D721Med (cell line): ENCODE data around the gene TNFRSF9.
"Not testable (repeated sequence)": the region's sequence is repeated elsewhere in the genome, so short reads cannot be mapped to it uniquely, and the experiment has no call there.

Experiments used
- DNase-seq: peaks from one replicate; pipeline ENCODE4 v3.0.0; 2011; ENCODE audit warnings: low spot score; ENCODE audit not compliant: insufficient read length
- FAIRE-seq: peaks from 2 replicates; lab custom pipeline; 2011; peaks lifted over from hg19 to GRCh38; lab: Jason Lieb, UNC
- CTCF ChIP-seq: IDR thresholded peaks from 2 replicates; pipeline ENCODE4 v1.5.1; 2012; ENCODE audit warnings: mild to moderate bottlenecking, control low read depth; ENCODE audit not compliant: insufficient read depth; ENCODE audit errors: missing control alignments

Gene TNFRSF9

GRCh38 chr1:7930645-7931445 lies 9.8 kb downstream of the TNFRSF9 start:
- TF ChIP-seq CTCF, result no peak
- DNase-seq (no peak), FAIRE-seq (no peak)

DNA sequence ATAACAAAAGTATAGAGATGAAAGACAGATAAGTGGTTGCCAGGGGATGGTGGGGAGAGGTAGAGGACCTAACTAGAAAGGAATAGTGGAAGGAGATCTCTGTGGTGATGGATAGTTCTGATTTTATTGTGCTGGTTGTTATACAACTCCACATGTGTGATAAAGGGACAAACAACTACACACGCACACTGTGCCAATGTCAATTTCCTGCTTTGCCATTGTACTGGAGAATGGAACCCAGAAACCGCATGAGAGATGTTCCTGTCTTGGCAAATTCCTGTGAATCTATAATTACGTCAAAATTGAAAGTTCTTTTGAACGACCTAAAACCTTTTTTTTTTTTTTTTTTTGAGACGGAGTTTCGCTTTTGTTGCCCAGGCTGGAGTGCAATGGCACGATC lies 11.0 kb downstream of the TNFRSF9 start:
- FAIRE-seq, result no peak
- TF ChIP-seq CTCF, result no peak

DNA sequence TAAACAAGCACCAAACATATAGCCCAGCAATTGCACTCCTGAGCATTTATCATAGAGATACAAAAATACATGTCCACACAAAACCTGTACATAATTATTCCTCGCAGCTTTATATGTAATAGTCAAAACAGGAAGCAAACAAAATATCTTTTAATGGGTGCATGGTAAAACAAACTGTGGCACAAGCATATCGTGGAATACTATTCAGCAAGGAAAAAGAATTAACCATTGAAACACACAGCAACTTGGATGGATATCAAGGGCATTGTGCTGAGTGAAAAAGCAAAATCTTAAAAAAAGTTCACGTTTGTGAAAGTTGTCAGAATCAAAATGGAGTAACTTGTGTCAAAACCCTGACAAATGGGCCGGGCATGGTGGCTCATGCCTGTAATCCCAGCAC lies 12.4 kb downstream of the TNFRSF9 start:
- FAIRE-seq, result no peak
- DNase-seq, result no peak
- no peak for TF ChIP-seq CTCF

More for the DNA sequence above, 11.0 kb downstream of the TNFRSF9 start:
- no peak for DNase-seq

- not testable (repeated sequence) for DNase-seq, FAIRE-seq
These were observed 13.6 kb downstream of the TNFRSF9 start for GRCh38 chr1:7927061-7927460.

DNA sequence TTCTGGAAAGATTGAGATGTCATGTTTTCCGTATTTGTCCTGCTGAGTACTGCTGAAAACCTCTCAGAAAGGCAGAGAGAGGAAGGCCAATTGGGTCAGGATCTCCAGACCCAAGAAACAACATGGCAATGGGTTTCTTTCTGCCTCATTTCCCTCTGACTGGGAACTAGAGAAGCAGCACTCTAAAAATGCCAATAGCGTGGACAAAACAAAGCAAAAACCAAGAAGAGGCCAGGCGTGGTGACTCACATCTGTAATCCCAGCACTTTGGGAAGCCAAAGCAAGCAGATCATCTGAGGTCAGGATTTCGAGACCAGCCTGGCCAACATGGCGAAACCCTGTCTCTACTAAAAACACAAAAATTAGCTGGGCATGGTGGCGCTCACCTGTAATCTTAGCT lies 18.3 kb downstream of the TNFRSF9 start:
- TF ChIP-seq CTCF, result no peak
- no peak for FAIRE-seq
- DNase-seq, result no peak

- TF ChIP-seq CTCF, result no peak
- no peak for DNase-seq
- FAIRE-seq, result no peak
These were observed 18.8 kb downstream of the TNFRSF9 start for GRCh38 chr1:7921796-7922195.

- TF ChIP-seq CTCF, result no peak
- no peak for FAIRE-seq
- no peak for DNase-seq
These were observed 20.8 kb downstream of the TNFRSF9 start for GRCh38 chr1:7919880-7920279.

DNA sequence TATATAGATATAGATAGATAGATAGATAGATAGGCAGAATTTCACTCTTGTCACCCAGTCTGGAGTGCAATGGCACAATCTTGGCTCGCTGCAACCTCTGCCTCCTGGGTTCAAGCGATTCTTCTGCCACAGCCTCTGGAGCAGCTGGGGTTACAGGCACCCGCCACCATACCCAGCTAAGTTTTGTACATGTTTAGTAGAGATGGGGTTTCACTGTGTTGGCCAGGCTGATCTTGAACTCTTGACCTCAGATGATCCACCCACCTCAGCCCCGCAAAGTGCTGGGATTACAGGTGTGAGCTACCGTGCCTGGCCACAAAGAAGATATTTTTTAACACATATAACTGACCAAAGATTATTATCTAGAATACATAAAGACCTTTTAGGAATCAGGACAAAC lies 22.7 kb downstream of the TNFRSF9 start:
- DNase-seq, FAIRE-seq: not testable (repeated sequence)
